ACC112 (cell line): Measurements from ENCODE around the gene BTBD6.

ENCODE experiments used
- H2AFZ ChIP-seq: fragments of 200-600 bp; sonication (generic); one replicate; pipeline ENCODE4 v1.6.0; 2017; ENCODE audit warnings: antibody characterized with exemption, low read length; ENCODE audit not compliant: unreplicated experiment
- H3K27ac ChIP-seq: fragments of 200-600 bp; sonication (generic); 2 replicates; pipeline ENCODE4 v1.5.1; 2014; ENCODE audit warnings: low read depth, mild to moderate bottlenecking, antibody characterized with exemption, low read length, moderate library complexity
- H3K27me3 ChIP-seq: fragments of 200-600 bp; sonication (generic); 2 replicates; pipeline ENCODE4 v1.6.1; 2014; ENCODE audit warnings: mild to moderate bottlenecking, antibody characterized with exemption, low read length, moderate library complexity, mixed read lengths; ENCODE audit not compliant: insufficient read depth
- H3K36me3 ChIP-seq: fragments of 200-600 bp; sonication (generic); 2 replicates; pipeline ENCODE4 v1.6.1; 2016; ENCODE audit warnings: mild to moderate bottlenecking, antibody characterized with exemption, low read length, moderate library complexity, mixed read lengths; ENCODE audit not compliant: insufficient read depth
- H3K4me1 ChIP-seq: fragments of 200-600 bp; sonication (generic); one replicate; pipeline ENCODE4 v1.6.1; 2016; ENCODE audit warnings: low read length, mixed read lengths; ENCODE audit not compliant: insufficient read depth, unreplicated experiment, control insufficient read depth
- H3K4me3 ChIP-seq: fragments of 200-600 bp; sonication (generic); 2 replicates; pipeline ENCODE4 v1.5.1; 2014; ENCODE audit warnings: mild to moderate bottlenecking, low read depth, low read length
- H3K79me2 ChIP-seq: fragments of 200-600 bp; sonication (generic); one replicate; pipeline ENCODE4 v1.6.0; 2016; ENCODE audit warnings: low read length; ENCODE audit not compliant: control insufficient read depth, unreplicated experiment, insufficient read depth

The BTBD6 gene

DNA sequence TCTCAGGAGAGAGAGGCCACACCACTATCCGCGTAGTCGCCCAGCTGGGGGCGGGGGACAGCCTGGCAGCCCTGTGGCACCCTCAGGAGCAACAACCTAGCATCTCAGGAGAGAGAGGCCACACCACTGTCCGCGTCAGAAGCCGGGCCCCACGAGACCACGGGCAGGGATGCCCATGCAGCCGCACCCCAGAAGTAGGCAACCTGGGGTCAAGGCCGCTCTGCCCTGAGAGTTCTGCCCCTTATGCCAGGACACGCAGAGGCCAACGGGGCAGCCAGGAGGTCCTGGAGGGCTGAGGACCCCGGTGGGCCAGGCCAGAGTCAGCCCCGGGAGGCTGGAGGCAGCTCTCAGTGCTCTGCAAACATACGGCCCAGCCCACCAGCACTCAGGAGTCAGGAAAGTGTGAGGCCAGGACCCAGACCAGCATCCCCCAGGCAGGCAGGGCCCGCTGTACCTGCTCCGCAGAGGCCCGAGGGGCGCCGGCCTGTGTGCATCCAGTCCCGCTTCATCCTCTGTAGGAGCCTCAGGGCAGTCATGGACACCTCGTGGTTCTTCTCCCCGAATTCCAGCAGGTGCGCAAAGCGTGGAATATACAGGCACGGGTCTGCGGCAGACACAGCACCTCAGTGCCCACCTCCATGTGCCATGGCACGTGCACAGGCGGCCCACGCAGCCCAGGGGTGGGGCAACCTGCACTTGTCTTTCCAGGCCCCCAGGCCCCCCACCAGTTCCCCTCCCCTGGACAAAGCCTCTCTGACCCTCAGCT lies 7.3 kb upstream of the BTBD6 start:
- Histone ChIP-seq H3K4me3 (no peak overlapping the region), H3K79me2 (peaks cover 9% of the 10 kb centered on the region), H3K4me1 (no peaks in the 10 kb centered on the region), H3K27ac (no peak overlapping the region), H3K36me3 (no peaks in the 10 kb centered on the region), H2AFZ (no peak overlapping the region), H3K27me3 (no peaks in the 10 kb centered on the region)

- Histone ChIP-seq H3K79me2 (peaks cover 9% of the 10 kb centered on the region), H3K36me3 (no peaks in the 10 kb centered on the region), H2AFZ (no peak overlapping the region), H3K27ac (no peak overlapping the region), H3K4me1 (no peaks in the 10 kb centered on the region), H3K27me3 (no peaks in the 10 kb centered on the region), H3K4me3 (no peak overlapping the region)
Observed at GRCh38 chr14:105241641-105242040, 6.7 kb upstream of the BTBD6 start.

GRCh38 chr14:105244334-105244733 lies 4.0 kb upstream of the BTBD6 start:
- peaks cover 22% of the 10 kb centered on the region for H3K79me2 ChIP-seq

DNA sequence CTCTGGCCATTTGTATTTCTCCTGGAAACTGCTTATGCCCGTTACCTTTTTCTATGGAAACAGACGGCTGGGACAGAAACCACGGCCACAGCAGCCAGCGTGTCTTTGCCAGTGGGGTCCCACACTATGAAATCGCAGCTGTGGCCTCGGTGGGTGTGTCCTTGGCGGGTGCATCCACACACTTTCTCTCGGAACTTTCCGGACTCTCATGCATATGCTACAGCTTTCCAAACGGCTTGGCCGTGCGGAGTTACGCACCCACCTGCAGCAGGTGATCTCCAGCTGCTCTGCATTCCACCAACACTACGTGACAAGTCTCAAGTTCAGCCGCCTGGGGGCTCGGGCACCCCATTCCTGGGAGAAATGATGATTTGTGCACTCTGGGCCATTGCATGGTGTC lies 1.3 kb upstream of the BTBD6 start:
- peaks cover 11% of the 10 kb centered on the region for H3K4me1 ChIP-seq
- H3K4me3 ChIP-seq, result no peak overlapping the region; the same call in 1 of the 2 replicates
- no peaks in the 10 kb centered on the region for H3K27me3 ChIP-seq
- H3K36me3 ChIP-seq, result no peaks in the 10 kb centered on the region
- H2AFZ ChIP-seq, result no peak overlapping the region
- H3K79me2 ChIP-seq, result peaks cover 32% of the 10 kb centered on the region
- no peak overlapping the region for H3K27ac ChIP-seq

More at GRCh38 chr14:105244334-105244733, 4.0 kb upstream of the BTBD6 start:
- Histone ChIP-seq H3K27ac (no peak overlapping the region), H3K4me1 (peaks cover 5% of the 10 kb centered on the region), H3K36me3 (no peaks in the 10 kb centered on the region), H3K27me3 (no peaks in the 10 kb centered on the region), H3K4me3 (no peak overlapping the region), H2AFZ (no peak overlapping the region)

GRCh38 chr14:105247715-105248367 lies 492 bp upstream of the BTBD6 start:
- Histone ChIP-seq H3K36me3 (no peaks in the 10 kb centered on the region), H3K27me3 (no peaks in the 10 kb centered on the region), H3K4me1 (peaks cover 11% of the 10 kb centered on the region), H2AFZ (peak overlapping the region; percentile 68), H3K4me3 (peak overlapping the region; percentile 98), H3K27ac (no peak overlapping the region), H3K79me2 (peaks cover 32% of the 10 kb centered on the region)

DNA sequence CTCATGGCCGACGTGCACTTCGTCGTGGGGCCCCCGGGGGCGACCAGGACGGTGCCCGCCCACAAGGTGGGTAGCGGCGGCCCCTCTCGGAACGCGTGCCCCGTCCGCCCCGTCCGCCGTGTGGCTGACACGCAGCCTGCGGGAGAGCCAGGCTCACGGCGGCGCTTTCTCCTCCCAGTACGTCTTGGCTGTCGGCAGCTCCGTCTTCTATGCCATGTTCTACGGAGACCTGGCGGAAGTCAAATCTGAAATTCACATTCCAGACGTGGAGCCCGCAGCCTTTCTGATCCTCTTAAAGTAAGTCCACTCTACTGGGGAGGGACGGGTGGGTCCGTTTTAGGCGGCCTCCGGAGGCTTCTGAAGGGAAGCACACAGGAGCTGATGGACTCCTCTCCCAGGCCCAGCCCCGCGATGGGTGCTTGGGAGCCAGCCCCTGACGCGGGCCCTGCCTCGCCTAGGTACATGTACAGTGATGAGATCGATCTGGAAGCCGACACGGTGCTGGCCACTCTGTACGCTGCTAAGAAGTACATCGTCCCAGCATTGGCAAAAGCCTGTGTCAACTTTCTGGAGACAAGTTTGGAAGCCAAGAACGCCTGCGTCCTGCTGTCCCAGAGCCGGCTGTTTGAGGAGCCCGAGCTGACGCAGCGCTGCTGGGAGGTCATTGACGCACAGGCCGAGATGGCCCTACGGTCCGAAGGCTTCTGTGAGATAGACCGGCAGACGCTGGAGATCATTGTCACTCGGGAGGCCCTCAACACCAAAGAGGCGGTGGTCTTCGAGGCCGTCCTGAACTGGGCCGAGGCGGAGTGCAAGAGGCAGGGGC lies 1.1 kb downstream of the BTBD6 start:
- H3K4me3 ChIP-seq, result peak overlapping the region; percentile 97
- H3K36me3 ChIP-seq, result no peaks in the 10 kb centered on the region
- H3K4me1 ChIP-seq, result peaks cover 11% of the 10 kb centered on the region
- H3K79me2 ChIP-seq, result peaks cover 32% of the 10 kb centered on the region
- no peaks in the 10 kb centered on the region for H3K27me3 ChIP-seq
- H2AFZ ChIP-seq, result no peak overlapping the region
- no peak overlapping the region for H3K27ac ChIP-seq

GRCh38 chr14:105250008-105250366 lies 1.7 kb downstream of the BTBD6 start:
- H3K4me1 ChIP-seq, result peaks cover 16% of the 10 kb centered on the region
- H3K79me2 ChIP-seq, result peaks cover 32% of the 10 kb centered on the region
- no peak overlapping the region for H3K27ac ChIP-seq
- H3K27me3 ChIP-seq, result no peaks in the 10 kb centered on the region
- no peak overlapping the region for H2AFZ ChIP-seq
- no peaks in the 10 kb centered on the region for H3K36me3 ChIP-seq
- H3K4me3 ChIP-seq, result peak overlapping the region; percentile 97

DNA sequence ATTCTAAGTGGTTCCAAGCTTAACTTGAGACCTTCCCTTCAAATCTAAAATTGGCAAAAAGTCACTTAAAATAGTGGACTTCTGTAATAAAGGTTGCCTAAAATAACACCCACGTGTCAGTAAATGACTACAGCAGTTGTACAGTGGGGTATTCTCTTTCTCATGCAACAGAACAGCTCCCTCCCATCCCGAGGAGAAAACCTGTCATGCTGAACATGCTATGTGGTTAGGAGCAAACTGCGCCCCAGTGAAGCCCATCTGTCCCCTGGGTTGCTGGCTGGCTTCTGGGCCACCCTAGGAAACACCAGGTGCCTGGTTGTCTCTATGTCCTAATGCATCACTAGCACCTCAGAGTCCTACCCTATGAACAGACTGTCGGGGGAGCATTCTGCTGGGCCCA lies 2.7 kb downstream of the BTBD6 start:
- H3K36me3 ChIP-seq, result no peaks in the 10 kb centered on the region

GRCh38 chr14:105251920-105252319 lies 3.6 kb downstream of the BTBD6 start:
- no peak overlapping the region for H2AFZ ChIP-seq
- no peak overlapping the region for H3K27ac ChIP-seq
- peaks cover 24% of the 10 kb centered on the region for H3K79me2 ChIP-seq
- H3K4me3 ChIP-seq, result no peak overlapping the region
- H3K27me3 ChIP-seq, result no peaks in the 10 kb centered on the region
- H3K36me3 ChIP-seq, result no peaks in the 10 kb centered on the region
- H3K4me1 ChIP-seq, result peaks cover 20% of the 10 kb centered on the region

More for the DNA sequence above, 2.7 kb downstream of the BTBD6 start:
- H3K79me2 ChIP-seq, result peaks cover 27% of the 10 kb centered on the region
- peaks cover 20% of the 10 kb centered on the region for H3K4me1 ChIP-seq
- H2AFZ ChIP-seq, result no peak overlapping the region
- H3K27ac ChIP-seq, result no peak overlapping the region
- H3K27me3 ChIP-seq, result no peaks in the 10 kb centered on the region
- H3K4me3 ChIP-seq, result no peak overlapping the region

- Histone ChIP-seq H3K27me3 (no peaks in the 10 kb centered on the region), H2AFZ (no peak overlapping the region), H3K4me3 (no peak overlapping the region), H3K4me1 (peaks cover 17% of the 10 kb centered on the region), H3K27ac (no peak overlapping the region), H3K36me3 (no peaks in the 10 kb centered on the region), H3K79me2 (peaks cover 20% of the 10 kb centered on the region)
Observed at GRCh38 chr14:105252552-105253328, 4.4 kb downstream of the BTBD6 start.
